Measurements from ENCODE around the gene HOXC5. TPM values are rescaled to one million over a fixed set of nuclear protein-coding genes. Genes with fewer than 3 reads are reported as not detected.

HOXC5 gene
- total RNA-seq, 1 donor from 2014 or later, result not detected

Small RNA genes lying within 50 kb of the gene (small RNA-seq; reads per million reads assigned to genes)
- not detected for gene HOXC5
- gene MIR196A2, result not detected
- gene MIR615, result not detected

Other genes starting within 250 kb of the HOXC5 start
- not detected for gene HOXC13, start 94.2 kb upstream of the HOXC5 start, total RNA-seq
- gene HOXC12, start 78.1 kb upstream of the HOXC5 start, total RNA-seq, result not detected
- gene HOXC11, start 59.9 kb upstream of the HOXC5 start, total RNA-seq, result not detected
- gene HOTAIR, start 58.1 kb upstream of the HOXC5 start, total RNA-seq, result not detected
- not detected for gene HOXC10, start 47.9 kb upstream of the HOXC5 start, total RNA-seq
- gene HOXC9, start 32.9 kb upstream of the HOXC5 start, total RNA-seq, result not detected
- not detected for gene HOXC8, start 24.1 kb upstream of the HOXC5 start, total RNA-seq
- gene HOXC6, start 4.6 kb upstream of the HOXC5 start, total RNA-seq, result not detected
- gene HOXC4, start 20.8 kb downstream of the HOXC5 start, total RNA-seq, result not detected
- 46.9 TPM for gene SMUG1, start 155.9 kb downstream of the HOXC5 start, total RNA-seq
- 83.2 TPM for gene CBX5, start 247.1 kb downstream of the HOXC5 start, total RNA-seq
- gene HNRNPA1, start 247.7 kb downstream of the HOXC5 start, total RNA-seq, result 679 TPM